Measurements from ENCODE around the gene SORCS2.
"Not testable (repeated sequence)": the region's sequence is repeated elsewhere in the genome, so short reads cannot be mapped to it uniquely, and the experiment has no call there.

SORCS2 gene

DNA sequence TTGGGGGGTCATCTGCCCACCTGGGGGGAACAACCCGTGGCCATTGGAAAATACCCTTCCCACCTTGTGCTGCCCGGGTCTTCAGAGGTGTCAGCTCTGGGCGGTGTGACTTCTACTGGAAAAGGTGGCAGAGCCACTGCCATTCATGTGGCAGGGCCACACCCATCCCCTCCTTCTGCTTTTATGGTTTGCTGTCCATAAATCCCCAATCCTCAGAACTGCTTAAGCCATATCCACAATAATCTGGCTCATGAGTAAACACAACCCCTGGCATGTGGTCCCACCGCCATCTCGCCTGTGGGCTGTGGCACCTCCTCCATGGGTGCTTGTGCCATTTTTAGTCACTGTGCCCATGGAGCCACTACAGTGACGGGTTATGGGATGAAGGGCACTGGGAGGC, 20.6 kb downstream of the SORCS2 start:
- H3F3A ChIP-seq (ENCODE audit: insufficient read depth, low read length), result no peaks in the 10 kb centered on the region
- H3K4me2 ChIP-seq (ENCODE audit: low read length), result no peak overlapping the region
- no peak overlapping the region for H3K9ac ChIP-seq (ENCODE audit: low read length)
- H3K9me2 ChIP-seq (ENCODE audit: low read depth, low read length), result no peaks in the 10 kb centered on the region
- H3K4me3 ChIP-seq (ENCODE audit: low read depth, low read length, poor library complexity, severe bottlenecking), result no peak overlapping the region
- no peaks in the 10 kb centered on the region for H3K4me1 ChIP-seq (ENCODE audit: insufficient read depth, low read length, severe bottlenecking)
- H3K27me3 ChIP-seq (ENCODE audit: insufficient read depth, low read length), result no peaks in the 10 kb centered on the region
- H3K36me3 ChIP-seq (ENCODE audit: insufficient read depth, low read length), result no peaks in the 10 kb centered on the region
- no peaks in the 10 kb centered on the region for H3K9me3 ChIP-seq (ENCODE audit: low read length)
- TF ChIP-seq EZH2 (IDR thresholded peaks at IDR 0.05; ENCODE audit: borderline replicate concordance, low read length), result no peak
- TF ChIP-seq, protein P1, sequence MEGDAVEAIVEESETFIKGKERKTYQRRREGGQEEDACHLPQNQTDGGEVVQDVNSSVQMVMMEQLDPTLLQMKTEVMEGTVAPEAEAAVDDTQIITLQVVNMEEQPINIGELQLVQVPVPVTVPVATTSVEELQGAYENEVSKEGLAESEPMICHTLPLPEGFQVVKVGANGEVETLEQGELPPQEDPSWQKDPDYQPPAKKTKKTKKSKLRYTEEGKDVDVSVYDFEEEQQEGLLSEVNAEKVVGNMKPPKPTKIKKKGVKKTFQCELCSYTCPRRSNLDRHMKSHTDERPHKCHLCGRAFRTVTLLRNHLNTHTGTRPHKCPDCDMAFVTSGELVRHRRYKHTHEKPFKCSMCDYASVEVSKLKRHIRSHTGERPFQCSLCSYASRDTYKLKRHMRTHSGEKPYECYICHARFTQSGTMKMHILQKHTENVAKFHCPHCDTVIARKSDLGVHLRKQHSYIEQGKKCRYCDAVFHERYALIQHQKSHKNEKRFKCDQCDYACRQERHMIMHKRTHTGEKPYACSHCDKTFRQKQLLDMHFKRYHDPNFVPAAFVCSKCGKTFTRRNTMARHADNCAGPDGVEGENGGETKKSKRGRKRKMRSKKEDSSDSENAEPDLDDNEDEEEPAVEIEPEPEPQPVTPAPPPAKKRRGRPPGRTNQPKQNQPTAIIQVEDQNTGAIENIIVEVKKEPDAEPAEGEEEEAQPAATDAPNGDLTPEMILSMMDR (IDR thresholded peaks at IDR 0.05; ENCODE audit: low read length), result no peak
- H3K79me2 ChIP-seq (ENCODE audit: insufficient read depth, low read length), result no peaks in the 10 kb centered on the region
- no peak overlapping the region for H2AFZ ChIP-seq (ENCODE audit: low read length)
- H4K20me1 ChIP-seq (ENCODE audit: insufficient read depth, low read length), result no peaks in the 10 kb centered on the region
- H3K27ac ChIP-seq (ENCODE audit: low read depth, low read length, poor library complexity, severe bottlenecking), result no peak overlapping the region

DNA sequence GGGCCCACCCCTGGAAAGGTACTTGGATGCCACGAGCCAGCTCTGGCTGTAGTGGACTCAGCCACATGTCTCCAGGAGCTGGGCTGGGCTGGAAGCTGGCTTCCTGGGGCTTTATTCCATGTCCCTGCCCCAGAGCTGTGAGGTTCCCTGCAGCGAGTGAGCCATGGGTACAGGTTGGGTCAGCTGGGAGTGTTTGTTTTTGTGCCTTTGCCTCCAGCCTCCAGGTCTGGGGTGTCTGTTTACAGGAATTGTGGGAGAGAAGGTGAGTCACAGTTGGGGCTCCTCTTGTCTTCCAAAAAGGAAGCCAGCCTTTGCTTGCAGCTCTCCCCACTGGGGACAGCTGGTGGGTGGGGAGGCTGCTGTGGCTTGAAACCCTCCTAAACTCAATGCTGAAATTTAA, 21.5 kb downstream of the SORCS2 start:
- no peak overlapping the region for H3K4me2 ChIP-seq (ENCODE audit: low read length)
- H3K9me2 ChIP-seq (ENCODE audit: low read depth, low read length), result no peaks in the 10 kb centered on the region
- no peaks in the 10 kb centered on the region for H3K9me3 ChIP-seq (ENCODE audit: low read length)
- H3K9ac ChIP-seq (ENCODE audit: low read length), result no peak overlapping the region
- no peak overlapping the region for H2AFZ ChIP-seq (ENCODE audit: low read length)
- TF ChIP-seq, protein P1 (IDR thresholded peaks at IDR 0.05; ENCODE audit: low read length), result no peak
- TF ChIP-seq EZH2 (IDR thresholded peaks at IDR 0.05; ENCODE audit: borderline replicate concordance, low read length), result no peak
- no peaks in the 10 kb centered on the region for H3F3A ChIP-seq (ENCODE audit: insufficient read depth, low read length)
- H3K4me3 ChIP-seq (ENCODE audit: low read depth, low read length, poor library complexity, severe bottlenecking), result no peak overlapping the region
- no peak overlapping the region for H3K27ac ChIP-seq (ENCODE audit: low read depth, low read length, poor library complexity, severe bottlenecking)
- H3K27me3 ChIP-seq (ENCODE audit: insufficient read depth, low read length), result no peaks in the 10 kb centered on the region
- H3K79me2 ChIP-seq (ENCODE audit: insufficient read depth, low read length), result no peaks in the 10 kb centered on the region
- no peaks in the 10 kb centered on the region for H3K36me3 ChIP-seq (ENCODE audit: insufficient read depth, low read length)
- H3K4me1 ChIP-seq (ENCODE audit: insufficient read depth, low read length, severe bottlenecking), result no peaks in the 10 kb centered on the region
- H4K20me1 ChIP-seq (ENCODE audit: insufficient read depth, low read length), result no peaks in the 10 kb centered on the region

DNA sequence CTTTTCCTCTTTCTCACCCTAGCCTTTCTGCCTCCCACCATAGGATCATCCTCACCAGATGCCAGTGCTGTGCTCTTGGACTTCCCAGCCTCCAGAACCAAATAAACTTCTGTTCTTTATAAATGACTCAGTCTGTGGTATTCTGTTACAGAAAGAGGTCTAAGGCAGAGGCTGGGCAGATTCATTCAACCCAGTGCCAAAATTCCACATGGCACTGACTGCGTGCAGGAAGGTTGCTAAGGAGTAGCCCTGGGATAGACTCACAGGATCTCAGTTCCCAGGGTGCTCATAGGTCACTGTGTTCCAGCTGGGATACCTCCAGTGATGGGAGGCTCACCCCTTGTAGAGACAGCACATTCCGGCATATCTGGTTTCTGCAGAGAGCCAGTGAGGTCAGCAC, 22.0 kb downstream of the SORCS2 start:
- Histone ChIP-seq H4K20me1 (ENCODE audit: insufficient read depth, low read length) (no peaks in the 10 kb centered on the region), H3K27ac (ENCODE audit: low read depth, low read length, poor library complexity, severe bottlenecking) (no peak overlapping the region), H3K9me3 (ENCODE audit: low read length) (no peaks in the 10 kb centered on the region), H3K9ac (ENCODE audit: low read length) (no peak overlapping the region), H3K4me1 (ENCODE audit: insufficient read depth, low read length, severe bottlenecking) (no peaks in the 10 kb centered on the region), H3K36me3 (ENCODE audit: insufficient read depth, low read length) (no peaks in the 10 kb centered on the region), H3K4me3 (ENCODE audit: low read depth, low read length, poor library complexity, severe bottlenecking) (no peak overlapping the region), H3K4me2 (ENCODE audit: low read length) (no peak overlapping the region), H3F3A (ENCODE audit: insufficient read depth, low read length) (no peaks in the 10 kb centered on the region), H2AFZ (ENCODE audit: low read length) (no peak overlapping the region), H3K27me3 (ENCODE audit: insufficient read depth, low read length) (no peaks in the 10 kb centered on the region), H3K9me2 (ENCODE audit: low read depth, low read length) (no peaks in the 10 kb centered on the region), H3K79me2 (ENCODE audit: insufficient read depth, low read length) (no peaks in the 10 kb centered on the region)
- TF ChIP-seq, protein P1 (IDR thresholded peaks at IDR 0.05; ENCODE audit: low read length), result no peak
- TF ChIP-seq EZH2 (IDR thresholded peaks at IDR 0.05; ENCODE audit: borderline replicate concordance, low read length), result no peak

DNA sequence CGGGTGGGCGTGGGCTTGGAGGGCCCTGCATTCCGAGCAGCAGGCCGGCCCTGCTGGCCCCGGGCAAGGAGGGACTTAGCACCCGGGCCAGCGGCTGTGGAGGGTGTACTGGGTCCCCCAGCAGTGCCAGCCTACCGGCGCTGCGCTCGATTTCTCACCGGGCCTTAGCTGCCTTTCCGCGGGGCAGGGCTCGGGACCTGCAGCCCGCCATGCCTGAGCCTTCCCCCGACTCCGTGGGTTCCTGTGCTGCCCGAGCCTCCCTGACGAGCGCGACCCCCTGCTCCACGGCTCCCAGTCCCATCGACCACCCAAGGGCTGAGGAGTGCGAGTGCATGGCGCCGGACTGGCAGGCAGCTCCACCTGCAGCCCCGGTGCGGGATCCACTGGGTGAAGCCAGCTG, 22.8 kb downstream of the SORCS2 start:
- H4K20me1 ChIP-seq (ENCODE audit: insufficient read depth, low read length); H3K9me3 ChIP-seq (ENCODE audit: low read length); H3K27me3 ChIP-seq (ENCODE audit: insufficient read depth, low read length); H3K9ac ChIP-seq (ENCODE audit: low read length); H3K79me2 ChIP-seq (ENCODE audit: insufficient read depth, low read length); H2AFZ ChIP-seq (ENCODE audit: low read length); H3K36me3 ChIP-seq (ENCODE audit: insufficient read depth, low read length); H3F3A ChIP-seq (ENCODE audit: insufficient read depth, low read length); H3K27ac ChIP-seq (ENCODE audit: low read depth, low read length, poor library complexity, severe bottlenecking); H3K4me3 ChIP-seq (ENCODE audit: low read depth, low read length, poor library complexity, severe bottlenecking); H3K9me2 ChIP-seq (ENCODE audit: low read depth, low read length); H3K4me2 ChIP-seq (ENCODE audit: low read length); H3K4me1 ChIP-seq (ENCODE audit: insufficient read depth, low read length, severe bottlenecking): not testable (repeated sequence)

All from OCI-LY1 (cell line).